ENCODE results near the gene NBAS. TPM values are rescaled to one million over a fixed set of nuclear protein-coding genes. Genes with fewer than 3 reads are reported as not detected.

NBAS gene
- total and polyA plus RNA-seq, 2 of the 13 experiments (the other 11 are each of a cell fraction or from before 2014, with no cell fraction given) = 33.6 to 58.7 TPM

DNA sequence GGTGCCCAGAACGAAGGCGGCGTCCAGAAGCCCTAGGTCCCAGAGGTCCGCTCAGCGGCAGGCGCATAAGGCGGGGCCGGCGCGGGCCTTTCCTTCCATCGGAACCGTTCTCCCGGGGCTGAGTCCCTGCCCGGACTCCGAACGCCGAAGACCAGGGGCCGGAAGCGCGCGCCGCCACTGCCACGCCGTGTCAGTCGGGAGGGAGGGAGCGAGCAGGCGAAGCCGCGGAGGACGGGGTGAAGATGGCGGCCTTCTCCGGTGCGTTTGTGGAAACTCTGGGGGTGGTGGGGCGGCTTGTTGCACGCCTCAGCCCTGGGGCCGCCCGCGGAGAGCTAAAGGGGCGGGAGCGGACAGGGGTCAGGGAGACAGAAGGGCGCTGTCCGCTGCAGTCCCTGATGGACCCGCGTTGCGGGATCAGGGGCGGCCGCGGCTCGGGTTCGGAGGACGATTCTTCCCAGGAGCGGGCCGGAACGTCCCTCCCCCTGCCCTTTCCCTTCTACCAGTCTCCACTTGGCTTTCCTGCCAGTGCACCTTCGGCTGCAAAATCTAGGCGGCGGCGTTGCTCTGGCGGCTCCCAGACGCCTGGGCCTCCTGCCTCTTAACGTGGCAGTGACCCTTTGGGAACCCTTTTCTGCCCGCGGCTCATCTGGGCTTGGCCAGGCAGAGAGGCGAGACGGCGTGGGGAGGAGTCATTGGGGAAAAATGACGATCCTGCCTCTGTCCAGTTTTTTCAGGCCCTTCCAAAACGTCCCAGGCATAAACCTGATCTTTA is 30.7 kb upstream of the NBAS start, which contains the start of gene DDX1 (continued):
- TF ChIP-seq ZNF720 (CRISPR knock-in tag; IDR thresholded peaks at IDR 0.05) = no peak
- TF ChIP-seq ZNF773 (CRISPR knock-in tag; IDR thresholded peaks at IDR 0.05; ENCODE audit: borderline replicate concordance) = no peak
- TF ChIP-seq ZNF263 (CRISPR knock-in tag; IDR thresholded peaks at IDR 0.05) = peak; percentile 63
- no peak for TF ChIP-seq TCF7L2 (IDR thresholded peaks at IDR 0.05; ENCODE audit: low read depth, low read length)
- TF ChIP-seq, protein P1, sequence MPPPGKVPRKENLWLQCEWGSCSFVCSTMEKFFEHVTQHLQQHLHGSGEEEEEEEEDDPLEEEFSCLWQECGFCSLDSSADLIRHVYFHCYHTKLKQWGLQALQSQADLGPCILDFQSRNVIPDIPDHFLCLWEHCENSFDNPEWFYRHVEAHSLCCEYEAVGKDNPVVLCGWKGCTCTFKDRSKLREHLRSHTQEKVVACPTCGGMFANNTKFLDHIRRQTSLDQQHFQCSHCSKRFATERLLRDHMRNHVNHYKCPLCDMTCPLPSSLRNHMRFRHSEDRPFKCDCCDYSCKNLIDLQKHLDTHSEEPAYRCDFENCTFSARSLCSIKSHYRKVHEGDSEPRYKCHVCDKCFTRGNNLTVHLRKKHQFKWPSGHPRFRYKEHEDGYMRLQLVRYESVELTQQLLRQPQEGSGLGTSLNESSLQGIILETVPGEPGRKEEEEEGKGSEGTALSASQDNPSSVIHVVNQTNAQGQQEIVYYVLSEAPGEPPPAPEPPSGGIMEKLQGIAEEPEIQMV (CRISPR knock-in tag; IDR thresholded peaks at IDR 0.05; ENCODE audit: low read depth) = peak; percentile 92
- TF ChIP-seq ZNF251 (CRISPR knock-in tag; IDR thresholded peaks at IDR 0.05) = no peak; the same call in 1 of the 2 replicates
- peak; percentile 99 for TF ChIP-seq CBX5 (CRISPR knock-in tag; IDR thresholded peaks at IDR 0.05; ENCODE audit: borderline replicate concordance)
- TF ChIP-seq ZNF264 (CRISPR knock-in tag; IDR thresholded peaks at IDR 0.05) = peak; percentile 96
- peak; percentile 60; the same call in 1 of the 2 replicates for TF ChIP-seq ZNF260 (CRISPR knock-in tag; IDR thresholded peaks at IDR 0.05; ENCODE audit: borderline replicate concordance, low read depth)
- TF ChIP-seq, protein P2, sequence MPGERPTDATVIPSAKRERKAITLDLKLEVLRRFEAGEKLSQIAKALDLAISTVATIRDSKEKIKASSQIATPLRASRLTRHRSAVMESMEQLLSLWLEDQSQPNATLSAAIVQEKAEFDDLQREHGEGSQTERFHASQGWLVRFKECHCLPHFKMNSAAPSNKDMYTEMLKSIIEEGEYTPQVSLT (CRISPR knock-in tag; IDR thresholded peaks at IDR 0.05; ENCODE audit: borderline replicate concordance, low read depth) = peak; percentile 99
- TF ChIP-seq RFX3 (CRISPR knock-in tag; IDR thresholded peaks at IDR 0.05) = no peak; the same call in 1 of the 2 replicates
- TF ChIP-seq ZNF749 (CRISPR knock-in tag; IDR thresholded peaks at IDR 0.05; ENCODE audit: borderline replicate concordance) = peak; percentile 98
- peak; percentile 99 for TF ChIP-seq ZNF614 (CRISPR knock-in tag; IDR thresholded peaks at IDR 0.05; ENCODE audit: borderline replicate concordance)
- no peak for TF ChIP-seq ZNF3 (CRISPR knock-in tag; IDR thresholded peaks at IDR 0.05)
- TF ChIP-seq, protein P3, sequence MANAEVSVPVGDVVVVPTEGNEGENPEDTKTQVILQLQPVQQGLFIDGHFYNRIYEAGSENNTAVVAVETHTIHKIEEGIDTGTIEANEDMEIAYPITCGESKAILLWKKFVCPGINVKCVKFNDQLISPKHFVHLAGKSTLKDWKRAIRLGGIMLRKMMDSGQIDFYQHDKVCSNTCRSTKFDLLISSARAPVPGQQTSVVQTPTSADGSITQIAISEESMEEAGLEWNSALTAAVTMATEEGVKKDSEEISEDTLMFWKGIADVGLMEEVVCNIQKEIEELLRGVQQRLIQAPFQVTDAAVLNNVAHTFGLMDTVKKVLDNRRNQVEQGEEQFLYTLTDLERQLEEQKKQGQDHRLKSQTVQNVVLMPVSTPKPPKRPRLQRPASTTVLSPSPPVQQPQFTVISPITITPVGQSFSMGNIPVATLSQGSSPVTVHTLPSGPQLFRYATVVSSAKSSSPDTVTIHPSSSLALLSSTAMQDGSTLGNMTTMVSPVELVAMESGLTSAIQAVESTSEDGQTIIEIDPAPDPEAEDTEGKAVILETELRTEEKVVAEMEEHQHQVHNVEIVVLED (CRISPR knock-in tag; IDR thresholded peaks at IDR 0.05; ENCODE audit: borderline replicate concordance) = peak; percentile 91
- peak; percentile 79 for TF ChIP-seq HCFC1 (IDR thresholded peaks at IDR 0.05; ENCODE audit: low read depth, low read length)
- peak; percentile 57; the same call in 1 of the 2 replicates for TF ChIP-seq TBX3 (IDR thresholded peaks at IDR 0.05; ENCODE audit: borderline replicate concordance)
- TF ChIP-seq PAF1 (CRISPR knock-in tag; IDR thresholded peaks at IDR 0.05) = no peak
- TF ChIP-seq SIN3A (IDR thresholded peaks at IDR 0.05; ENCODE audit: borderline replicate concordance, low read depth, low read length) = peak; percentile 84; the same call in 1 of the 2 replicates
- TF ChIP-seq SOX13 (IDR thresholded peaks at IDR 0.05) = no peak
- TF ChIP-seq SOX13 (CRISPR knock-in tag; conservative IDR thresholded peaks at IDR 0.05 in 1 of 2, IDR thresholded peaks at IDR 0.05 in 1 of 2) = peak; percentile 56 to 77; a peak in 2 of 4 replicates
- TF ChIP-seq, protein P4, sequence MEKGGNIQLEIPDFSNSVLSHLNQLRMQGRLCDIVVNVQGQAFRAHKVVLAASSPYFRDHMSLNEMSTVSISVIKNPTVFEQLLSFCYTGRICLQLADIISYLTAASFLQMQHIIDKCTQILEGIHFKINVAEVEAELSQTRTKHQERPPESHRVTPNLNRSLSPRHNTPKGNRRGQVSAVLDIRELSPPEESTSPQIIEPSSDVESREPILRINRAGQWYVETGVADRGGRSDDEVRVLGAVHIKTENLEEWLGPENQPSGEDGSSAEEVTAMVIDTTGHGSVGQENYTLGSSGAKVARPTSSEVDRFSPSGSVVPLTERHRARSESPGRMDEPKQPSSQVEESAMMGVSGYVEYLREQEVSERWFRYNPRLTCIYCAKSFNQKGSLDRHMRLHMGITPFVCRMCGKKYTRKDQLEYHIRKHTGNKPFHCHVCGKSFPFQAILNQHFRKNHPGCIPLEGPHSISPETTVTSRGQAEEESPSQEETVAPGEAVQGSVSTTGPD (CRISPR knock-in tag; IDR thresholded peaks at IDR 0.05) = peak; percentile 51; the same call in 1 of the 2 replicates
- peak; percentile 96 for TF ChIP-seq POLR2G (IDR thresholded peaks at IDR 0.05; ENCODE audit: low read depth, low read length)
- no peak for TF ChIP-seq ZNF354B (CRISPR knock-in tag; IDR thresholded peaks at IDR 0.05)
- no peak for TF ChIP-seq ZNF326 (CRISPR knock-in tag; IDR thresholded peaks at IDR 0.05; ENCODE audit: borderline replicate concordance)
- no peak for TF ChIP-seq NR2F6 (IDR thresholded peaks at IDR 0.05)
- peak; percentile 81 for TF ChIP-seq NR2F6 (CRISPR knock-in tag; IDR thresholded peaks at IDR 0.05)

Data from HepG2 (cell line).